Liver (tissue), 9 donors: ENCODE measurements around the gene NDUFA8. TPM values are rescaled to one million over a fixed set of nuclear protein-coding genes. Genes with fewer than 3 reads are reported as not detected.

Experiments
- DNase-seq: peaks from one replicate; pipeline ENCODE4 v3.0.0-alpha.2; 2017; ENCODE audit warnings: low spot score
- H3K27ac ChIP-seq, 2 donors: one replicate each; pipeline ENCODE4 v1.7.0; 2013; ENCODE audit warnings: inconsistent platforms in 2 of 2, low read length in 2 of 2, control low read depth in 1 of 2, low read depth in 1 of 2, mild to moderate bottlenecking in 1 of 2
- H3K27me3 ChIP-seq, 4 donors: one replicate each; pipeline versions ENCODE4 v1.6.1 to v1.7.0; 2013; ENCODE audit warnings: low read length in 3 of 4, inconsistent platforms in 1 of 4, mild to moderate bottlenecking in 1 of 4, moderate library complexity in 1 of 4; ENCODE audit not compliant: control insufficient read depth in 4 of 4, insufficient read depth in 4 of 4
- H3K36me3 ChIP-seq, 4 donors: one replicate each; pipeline versions ENCODE4 v1.6.1 to v1.7.0; 2013; ENCODE audit warnings: low read length in 3 of 4, mild to moderate bottlenecking in 3 of 4, low read depth in 1 of 4, moderate library complexity in 1 of 4; ENCODE audit not compliant: control insufficient read depth in 4 of 4, insufficient read depth in 3 of 4
- H3K4me1 ChIP-seq, 4 donors: one replicate each; pipeline versions ENCODE4 v1.6.1 to v1.7.0; 2013; ENCODE audit warnings: low read length in 3 of 4, mild to moderate bottlenecking in 3 of 4, moderate library complexity in 1 of 4; ENCODE audit not compliant: control insufficient read depth in 4 of 4, insufficient read depth in 4 of 4
- H3K4me3 ChIP-seq, 3 donors: one replicate each; pipeline versions ENCODE4 v1.6.1 to v1.7.0; 2013; ENCODE audit warnings: low read length in 3 of 3, control low read depth in 1 of 3, low read depth in 1 of 3, mild to moderate bottlenecking in 1 of 3
- H3K9ac ChIP-seq, 2 donors: one replicate each; pipeline ENCODE4 v1.7.0; 2013; ENCODE audit warnings: low read length in 2 of 2, mild to moderate bottlenecking in 2 of 2, moderate library complexity in 2 of 2, control low read depth in 1 of 2, low read depth in 1 of 2
- H3K9me3 ChIP-seq, 4 donors: one replicate each; pipeline versions ENCODE4 v1.6.1 to v1.7.0; 2013; ENCODE audit warnings: low read length in 3 of 4; ENCODE audit not compliant: control insufficient read depth in 4 of 4
- ATF3 ChIP-seq: IDR thresholded peaks from 2 replicates; pipeline ENCODE4 v1.6.1; 2016; ENCODE audit warnings: antibody characterized with exemption
- CTCF ChIP-seq: fragments of 150-350 bp; IDR thresholded peaks from 2 replicates; pipeline ENCODE4 v1.5.1; 2017; ENCODE audit warnings: improper control_type of control experiment, low read depth, low read length; ENCODE audit not compliant: missing input control
- EGR1 ChIP-seq, 2 donors: IDR thresholded peaks; 2 replicates each; pipeline ENCODE4 v1.6.1; 2016 to 2018; ENCODE audit warnings: antibody characterized with exemption in 2 of 2, low read depth in 2 of 2
- FOXA1 ChIP-seq: IDR thresholded peaks from 2 replicates; pipeline ENCODE4 v1.6.1; 2016; ENCODE audit warnings: antibody characterized with exemption
- FOXA2 ChIP-seq: IDR thresholded peaks from 2 replicates; pipeline ENCODE4 v1.6.1; 2016; ENCODE audit warnings: antibody characterized with exemption
- GABPA ChIP-seq, 2 donors: IDR thresholded peaks in 1 of 2; conservative IDR thresholded peaks in 1 of 2; 2 replicates each; pipeline ENCODE4 v1.6.1; 2016; ENCODE audit warnings: antibody characterized with exemption in 2 of 2, mild to moderate bottlenecking in 1 of 2, moderate library complexity in 1 of 2
- HNF4A ChIP-seq, 2 donors: conservative IDR thresholded peaks; 2 replicates each; pipeline ENCODE4 v1.6.1; 2016; ENCODE audit warnings: antibody characterized with exemption in 2 of 2, mild to moderate bottlenecking in 2 of 2
- HNF4G ChIP-seq: IDR thresholded peaks from 2 replicates; pipeline ENCODE4 v1.6.1; 2016; ENCODE audit warnings: antibody characterized with exemption
- JUND ChIP-seq, 2 donors: IDR thresholded peaks; 2 replicates each; pipeline ENCODE4 v1.6.1; 2016; ENCODE audit warnings: antibody characterized with exemption in 2 of 2
- MAX ChIP-seq: IDR thresholded peaks from 2 replicates; pipeline ENCODE4 v1.6.1; 2016; ENCODE audit warnings: antibody characterized with exemption
- NR2F2 ChIP-seq: IDR thresholded peaks from 2 replicates; pipeline ENCODE4 v1.6.1; 2016; ENCODE audit warnings: antibody characterized with exemption
- RAD21 ChIP-seq, 2 donors: IDR thresholded peaks; 2 replicates each; pipeline ENCODE4 v1.6.1; 2016; ENCODE audit warnings: antibody characterized with exemption in 2 of 2, mild to moderate bottlenecking in 2 of 2
- REST ChIP-seq: IDR thresholded peaks from 2 replicates; pipeline ENCODE4 v1.6.1; 2016; ENCODE audit warnings: antibody characterized with exemption, mild to moderate bottlenecking
- RXRA ChIP-seq, 2 donors: IDR thresholded peaks; 2 replicates each; pipeline ENCODE4 v1.6.1; 2017 to 2018; ENCODE audit warnings: antibody characterized with exemption in 2 of 2, mild to moderate bottlenecking in 1 of 2
- SP1 ChIP-seq: IDR thresholded peaks from 2 replicates; pipeline ENCODE4 v1.6.1; 2018; ENCODE audit warnings: antibody characterized with exemption, mild to moderate bottlenecking
- TAF1 ChIP-seq: conservative IDR thresholded peaks from 2 replicates; pipeline ENCODE4 v1.6.1; 2016; ENCODE audit warnings: antibody characterized with exemption, mild to moderate bottlenecking
- YY1 ChIP-seq: IDR thresholded peaks from 2 replicates; pipeline ENCODE4 v1.6.1; 2016; ENCODE audit warnings: antibody characterized with exemption, mild to moderate bottlenecking
- ZBTB33 ChIP-seq: IDR thresholded peaks from 2 replicates; pipeline ENCODE4 v1.6.1; 2016; ENCODE audit warnings: antibody characterized with exemption
- WGBS: extraction: QIAGEN DNeasy Blood & Tissue Kit; methylation state at CpG from one replicate; pipeline ENCODE4 v1.1.7; 2013; 5-methylcytosine and 5-hydroxymethylcytosine counted together
- polyA plus RNA-seq, 2 donors: library from polyadenylated mRNA; stranded (reverse) in 1 of 2; unstranded in 1 of 2; fragments of 200-250 nt in 1 of 2; fragments of >200 nt in 1 of 2; fragmentation: Nextera tagmentation in 1 of 2; extraction: Ambion mirVana in 1 of 2; gene quantifications; one replicate each; pipeline versions ENCODE4 v1.2.1 to v1.2.3, GENCODE V29; 2013 to 2015
- total RNA-seq, 2 donors: library from RNA; depleted of rRNA; stranded (reverse); fragments of >200 nt; gene quantifications; one replicate each; pipeline ENCODE4 v1.2.3, GENCODE V29; 2014
- donor health status: healthy.
- donor health status: healthy.
- donor health status: healthy.
- donor health status: healthy.
- donor health status: healthy.

The NDUFA8 gene
- total and polyA plus RNA-seq, 4 donors, result 24.9 to 51.9 (median 38.8) TPM

- TF ChIP-seq REST, result no peak
Observed at GRCh38 chr9:122119721-122120120, 39.9 kb downstream of the NDUFA8 start (continued).

DNA sequence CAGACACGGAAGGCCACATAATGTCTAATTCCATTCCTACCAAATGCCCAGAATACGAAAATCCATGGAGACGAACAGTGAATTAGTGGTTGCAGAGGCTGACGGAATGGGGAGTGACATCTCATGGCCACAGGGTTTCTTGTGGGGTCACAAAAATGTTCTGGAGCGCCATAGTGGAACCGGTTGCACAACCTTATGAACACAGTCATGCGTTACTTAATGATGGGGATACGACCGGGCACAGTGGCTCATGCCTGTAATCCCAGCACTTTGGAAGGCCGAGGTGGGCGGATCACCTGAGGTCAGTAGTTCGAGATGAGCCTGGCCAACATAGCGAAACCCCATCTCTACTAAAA lies 40.4 kb downstream of the NDUFA8 start:
- 90% methylated on average over 13 of the region's 13 CpGs for WGBS
- H3K27ac ChIP-seq, result no peak overlapping the region
- H3K36me3 ChIP-seq, result no peaks in the 10 kb centered on the region
- H3K9me3 ChIP-seq, result no peaks in the 10 kb centered on the region
- H3K4me1 ChIP-seq, result no peaks in the 10 kb centered on the region
- H3K27me3 ChIP-seq, result peaks cover 0 to 2% (median 0%) of the 10 kb centered on the region in 4 donors
- no peak overlapping the region for H3K4me3 ChIP-seq
- no peak for TF ChIP-seq GABPA (IDR thresholded peaks at IDR 0.05 in 1 of 2, conservative IDR thresholded peaks at IDR 0.05 in 1 of 2)
- TF ChIP-seq ZBTB33, result no peak
- no peak for TF ChIP-seq FOXA1
- no peak for TF ChIP-seq RAD21 (IDR thresholded peaks at IDR 0.05)
- TF ChIP-seq HNF4G, result no peak
- no peak for TF ChIP-seq NR2F2
- no peak for DNase-seq
- no peak overlapping the region for H3K9ac ChIP-seq

GRCh38 chr9:122118343-122119165 lies 41.0 kb downstream of the NDUFA8 start:
- Histone ChIP-seq H3K4me3 (no peak overlapping the region), H3K9me3 (no peaks in the 10 kb centered on the region), H3K9ac (no peak overlapping the region), H3K27me3 (peaks cover 0 to 2% (median 0%) of the 10 kb centered on the region in 4 donors), H3K27ac (no peak overlapping the region), H3K4me1 (no peaks in the 10 kb centered on the region), H3K36me3 (no peaks in the 10 kb centered on the region)
- DNase-seq, result no peak
- 79% methylated on average over 5 of the region's 5 CpGs for WGBS
- TF ChIP-seq RAD21 (IDR thresholded peaks at IDR 0.05) (no peak), FOXA2 (no peak), REST (no peak), CTCF (no peak), HNF4G (no peak), MAX (no peak), GABPA (IDR thresholded peaks at IDR 0.05 in 1 of 2, conservative IDR thresholded peaks at IDR 0.05 in 1 of 2) (no peak), EGR1 (IDR thresholded peaks at IDR 0.05; ENCODE audit: low read depth in 2 of 2) (no peak), FOXA1 (no peak), ATF3 (no peak), SP1 (no peak), TAF1 (no peak), HNF4A (conservative IDR thresholded peaks at IDR 0.05) (no peak), RXRA (IDR thresholded peaks at IDR 0.05) (no peak), JUND (IDR thresholded peaks at IDR 0.05) (no peak), YY1 (no peak)
